SK-N-MC (cell line): ENCODE measurements around the gene PPP1R11.

ENCODE experiments used
- DNase-seq: peaks from one replicate; pipeline ENCODE4 v3.0.0-alpha.2; 2011; ENCODE audit warnings: low read depth, low spot score
- H3K27ac ChIP-seq: fragments of 200-600 bp; sonication (generic); 2 replicates; pipeline ENCODE4 v1.5.1; 2016; ENCODE audit warnings: mixed run types
- H3K36me3 ChIP-seq: fragments of 200-600 bp; sonication (generic); 2 replicates; pipeline ENCODE4 v1.6.1; 2017; ENCODE audit warnings: antibody characterized with exemption, low read length, mixed read lengths; ENCODE audit not compliant: insufficient read depth
- H3K4me3 ChIP-seq: fragments of 200-600 bp; sonication (generic); 2 replicates; pipeline ENCODE4 v1.5.1; 2016
- H3K9ac ChIP-seq: fragments of 200-600 bp; sonication (generic); 2 replicates; pipeline ENCODE4 v1.8.0; 2017; ENCODE audit warnings: mixed run types, mixed read lengths; ENCODE audit not compliant: insufficient read length
- H3K9me3 ChIP-seq: fragments of 200-600 bp; sonication (generic); 2 replicates; pipeline ENCODE4 v1.6.1; 2017; ENCODE audit warnings: low read depth, mild to moderate bottlenecking, antibody characterized with exemption, low read length, moderate library complexity, mixed read lengths
- EZH2 ChIP-seq: fragments of 200-600 bp; sonication (generic); IDR thresholded peaks from one replicate; pipeline ENCODE4 v1.6.1; 2017; ENCODE audit warnings: antibody characterized with exemption
- FOXP2 ChIP-seq: optimal IDR thresholded peaks from 2 replicates; pipeline ENCODE3; 2011; ENCODE audit warnings: mild to moderate bottlenecking, moderate library complexity; ENCODE audit not compliant: insufficient read depth; ENCODE audit errors: extremely low read length, control extremely low read depth
- POLR2AphosphoS5 ChIP-seq: IDR thresholded peaks from 2 replicates; pipeline ENCODE4 v1.6.1; 2012; ENCODE audit warnings: mild to moderate bottlenecking, low read depth, low read length, borderline replicate concordance

The PPP1R11 gene

DNA sequence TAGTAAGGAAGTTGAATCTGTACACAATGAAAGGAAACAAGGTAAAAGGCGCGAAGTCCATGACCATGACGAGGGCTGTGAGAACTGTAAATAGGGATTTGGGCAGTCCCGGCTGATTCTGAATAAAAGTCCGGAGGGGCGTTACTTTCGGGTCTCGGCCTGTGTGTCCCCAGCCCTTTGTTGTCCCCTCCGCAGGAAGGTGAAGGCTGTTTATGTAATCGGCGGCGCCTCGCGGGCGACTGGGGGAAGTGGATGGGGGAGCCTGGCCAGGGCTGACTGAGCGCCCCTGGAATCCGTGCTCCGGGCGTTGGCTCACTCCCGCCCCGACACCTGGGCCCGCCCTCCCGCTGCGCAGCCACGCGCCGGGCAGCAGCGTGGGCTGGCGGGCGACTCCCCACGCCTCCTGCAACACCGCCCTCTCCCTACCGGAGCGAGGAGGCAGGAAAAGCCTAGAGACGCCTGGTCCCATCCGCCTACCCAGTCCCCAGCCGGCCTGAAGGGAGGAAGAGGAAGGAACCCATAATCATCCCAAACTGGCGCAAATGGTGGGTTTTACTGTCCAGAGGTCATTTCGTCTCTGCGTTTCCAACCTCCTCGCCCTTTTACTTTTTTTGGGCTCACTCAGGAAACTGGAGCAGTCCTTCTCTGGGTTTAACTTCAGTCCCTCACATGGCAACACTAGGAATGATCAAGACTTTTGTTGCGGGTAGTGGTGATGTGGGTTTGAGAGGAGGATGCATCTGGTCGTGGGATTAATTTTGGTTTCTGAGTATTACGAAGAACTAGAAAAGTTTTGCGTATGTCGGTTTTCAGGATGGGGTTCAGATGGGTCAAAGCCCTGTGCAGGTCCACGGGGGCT, 33.8 kb downstream of the PPP1R11 start:
- DNase-seq = no peak
- H3K9ac ChIP-seq = no peak overlapping the region
- no peak for TF ChIP-seq EZH2
- TF ChIP-seq FOXP2 = no peak
- no peak for TF ChIP-seq POLR2AphosphoS5
- H3K27ac ChIP-seq = no peak overlapping the region
- H3K9me3 ChIP-seq = no peaks in the 10 kb centered on the region
- no peaks in the 10 kb centered on the region for H3K36me3 ChIP-seq
- peak overlapping the region; percentile 77; the same call in 1 of the 2 replicates for H3K4me3 ChIP-seq

DNA sequence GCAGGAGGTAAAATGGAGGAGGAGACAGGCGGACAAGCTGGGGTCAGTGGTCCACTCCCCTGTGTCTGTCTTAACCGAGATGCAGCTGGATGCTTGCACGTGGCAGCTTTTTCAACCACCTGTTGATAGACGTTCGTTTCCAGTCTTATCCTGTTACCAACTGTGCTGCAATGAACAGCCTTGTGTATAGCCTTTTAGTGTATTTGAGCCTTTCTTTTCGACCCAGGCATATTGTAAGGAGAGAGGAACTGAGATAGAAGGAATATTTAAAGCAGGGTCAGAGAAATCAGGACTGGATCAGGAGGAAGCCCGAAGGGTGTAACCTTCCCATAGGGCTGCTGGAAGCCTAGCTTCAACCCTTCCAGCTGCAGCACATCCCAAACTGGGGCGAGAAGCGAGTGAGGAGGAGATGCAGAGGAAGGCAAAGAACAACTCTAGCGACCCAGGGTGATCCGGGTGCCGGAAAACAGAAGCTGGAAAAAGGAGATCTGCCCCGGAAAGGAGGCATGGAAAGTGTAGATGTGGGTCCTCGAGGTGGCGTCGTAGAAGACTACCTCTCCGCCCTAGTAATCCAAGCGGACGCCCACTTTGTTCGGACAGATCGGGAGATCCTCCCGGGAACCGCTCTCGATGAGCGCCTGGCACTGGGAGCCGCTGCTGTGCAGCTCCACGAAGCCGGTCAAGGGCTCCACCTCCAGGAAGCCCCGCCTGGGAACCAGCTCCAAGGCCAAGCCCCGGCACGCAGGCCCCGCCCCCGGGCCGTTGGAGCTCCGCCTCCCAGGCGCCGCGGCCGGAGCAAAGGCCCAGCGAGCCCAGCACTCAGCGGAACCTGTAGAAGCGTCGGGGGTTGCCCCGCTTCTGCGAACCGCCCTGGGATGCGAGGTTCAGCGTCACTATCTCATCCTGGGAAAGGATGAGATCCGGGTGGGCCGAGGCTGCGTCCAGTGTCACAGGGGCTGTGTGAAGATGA, 34.7 kb downstream of the PPP1R11 start:
- no peaks in the 10 kb centered on the region for H3K36me3 ChIP-seq
- peak overlapping the region; percentile 77 for H3K4me3 ChIP-seq
- no peaks in the 10 kb centered on the region for H3K9me3 ChIP-seq
- peak overlapping the region; percentile 45 for H3K9ac ChIP-seq
- TF ChIP-seq POLR2AphosphoS5 = peak; percentile 70
- no peak for TF ChIP-seq FOXP2
- H3K27ac ChIP-seq = no peak overlapping the region
- no peak for DNase-seq

DNA sequence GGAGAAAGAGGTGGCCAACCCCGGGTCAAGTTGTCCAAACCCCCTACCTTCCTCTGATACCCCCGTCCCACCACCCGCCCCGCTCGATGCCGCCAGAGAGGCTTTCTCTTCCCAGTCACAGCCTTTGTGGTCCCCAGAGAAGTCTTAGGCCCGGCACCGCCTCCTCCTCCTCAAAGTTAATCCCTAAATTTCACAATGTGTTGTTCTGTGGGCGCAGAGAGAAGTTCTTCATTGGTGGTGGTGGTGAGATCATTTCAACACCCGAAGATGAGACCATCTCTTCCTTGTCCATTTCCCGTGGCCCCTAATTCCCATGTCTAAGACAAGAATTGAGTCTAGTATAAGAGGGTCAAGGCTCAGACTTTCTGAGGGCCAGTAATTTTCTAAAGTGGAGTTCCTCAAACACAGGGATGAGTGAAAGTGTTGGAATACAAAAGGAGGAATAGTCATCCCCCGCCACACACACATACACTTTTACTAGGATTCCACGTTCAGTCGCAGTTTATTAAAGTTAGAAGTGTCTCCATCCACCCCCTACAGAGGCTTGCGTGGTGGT, 35.5 kb downstream of the PPP1R11 start:
- no peak for TF ChIP-seq EZH2
- TF ChIP-seq FOXP2 = no peak
- no peak for TF ChIP-seq POLR2AphosphoS5
- peak overlapping the region; percentile 77 for H3K4me3 ChIP-seq
- H3K27ac ChIP-seq = peak overlapping the region; percentile 40; the same call in 1 of the 2 replicates
- H3K9me3 ChIP-seq = no peaks in the 10 kb centered on the region
- peak overlapping the region; percentile 45 for H3K9ac ChIP-seq
- no peaks in the 10 kb centered on the region for H3K36me3 ChIP-seq
- no peak for DNase-seq

DNA sequence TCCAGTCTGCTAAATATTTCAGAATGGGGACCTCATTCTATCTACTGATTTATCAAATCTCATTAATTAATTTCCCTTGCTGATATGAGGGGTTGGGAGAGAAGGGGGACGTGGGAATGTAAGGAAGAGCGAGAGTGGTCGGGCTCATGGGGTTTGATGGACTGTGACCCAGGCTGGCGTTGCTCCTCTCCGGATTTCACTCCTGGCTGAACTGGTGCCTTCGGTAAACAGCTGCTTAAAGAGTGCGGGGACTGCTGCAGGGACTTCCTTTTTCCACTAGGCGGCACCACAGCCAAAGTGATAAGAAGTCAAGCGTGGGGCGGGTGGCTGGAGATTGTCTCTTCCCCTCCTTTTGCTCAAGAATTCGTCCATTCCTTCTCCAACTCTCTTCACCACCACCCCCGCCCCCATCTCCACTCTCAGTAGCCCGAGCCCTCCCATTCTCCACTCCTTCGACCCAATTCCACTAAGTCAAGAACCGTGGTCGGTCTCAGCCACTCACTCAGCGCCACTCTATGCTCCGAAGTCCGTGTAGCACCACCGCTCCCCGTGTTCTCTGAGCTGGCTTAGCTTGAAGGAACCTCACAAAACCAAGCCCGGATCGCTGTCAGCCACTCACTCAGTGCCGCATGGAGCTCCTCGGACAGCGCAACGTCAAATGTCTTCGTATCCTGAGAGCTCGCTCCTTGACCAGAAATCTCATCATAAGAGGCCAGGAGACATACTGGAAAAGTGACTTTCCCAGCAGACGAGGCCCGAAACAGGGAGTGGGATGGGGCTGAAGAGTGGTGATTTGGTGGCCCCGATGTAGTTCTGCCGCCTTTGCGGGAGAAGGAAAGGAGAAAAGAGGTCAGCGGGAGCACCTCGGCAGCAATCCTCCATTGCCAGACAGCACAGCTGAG, 36.2 kb downstream of the PPP1R11 start:
- H3K36me3 ChIP-seq = no peaks in the 10 kb centered on the region
- peak overlapping the region; percentile 40; the same call in 1 of the 2 replicates for H3K27ac ChIP-seq
- H3K9ac ChIP-seq = peak overlapping the region; percentile 19
- TF ChIP-seq FOXP2 (peak; percentile 53), EZH2 (no peak)
- H3K9me3 ChIP-seq = no peaks in the 10 kb centered on the region
- DNase-seq = peak; percentile 73
- H3K4me3 ChIP-seq = peak overlapping the region; percentile 77

DNA sequence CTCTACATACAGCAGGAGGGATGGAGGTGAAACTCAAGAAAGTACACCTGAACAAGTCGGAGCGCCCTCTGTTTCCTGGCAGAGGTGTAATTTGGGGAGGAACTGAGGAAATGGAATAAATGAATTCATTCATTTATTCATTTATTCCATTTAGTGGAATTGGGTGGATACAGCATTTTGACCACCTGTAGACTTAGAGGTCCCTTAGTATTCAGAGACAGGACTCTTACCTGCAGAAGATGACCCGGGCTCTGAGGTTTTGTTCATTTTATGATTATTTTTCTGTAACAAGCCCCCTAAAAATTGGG, 36.8 kb downstream of the PPP1R11 start:
- no peak for DNase-seq
- no peaks in the 10 kb centered on the region for H3K36me3 ChIP-seq
- H3K9ac ChIP-seq = no peak overlapping the region
- no peak for TF ChIP-seq FOXP2
- TF ChIP-seq EZH2 = no peak
- no peak for TF ChIP-seq POLR2AphosphoS5
- H3K4me3 ChIP-seq = peak overlapping the region; percentile 77
- no peak overlapping the region for H3K27ac ChIP-seq
- no peaks in the 10 kb centered on the region for H3K9me3 ChIP-seq

DNA sequence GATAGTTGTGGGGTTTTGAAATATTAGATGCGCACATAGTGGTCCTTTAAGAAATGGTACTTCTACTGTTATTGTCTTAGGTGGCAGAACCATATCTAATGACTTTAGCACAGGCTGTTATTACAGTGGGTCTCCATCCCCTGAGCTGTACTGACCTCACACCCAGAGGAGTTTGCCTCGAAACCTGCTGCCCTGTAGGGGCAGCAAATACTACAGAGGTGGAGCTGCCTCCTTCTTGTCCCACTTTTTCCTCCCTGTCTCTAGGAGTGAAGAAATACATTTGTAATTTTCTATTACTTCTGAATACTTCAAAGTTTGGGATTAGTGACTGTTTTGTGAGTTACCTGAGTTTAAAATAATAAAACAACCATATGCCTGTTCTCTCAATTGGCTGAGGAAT, 37.7 kb downstream of the PPP1R11 start:
- H3K36me3 ChIP-seq = no peaks in the 10 kb centered on the region
- DNase-seq = no peak
- no peak overlapping the region for H3K4me3 ChIP-seq
- no peak overlapping the region for H3K9ac ChIP-seq
- no peaks in the 10 kb centered on the region for H3K9me3 ChIP-seq
- TF ChIP-seq EZH2 = no peak
- no peak for TF ChIP-seq POLR2AphosphoS5
- TF ChIP-seq FOXP2 = no peak
- no peak overlapping the region for H3K27ac ChIP-seq

DNA sequence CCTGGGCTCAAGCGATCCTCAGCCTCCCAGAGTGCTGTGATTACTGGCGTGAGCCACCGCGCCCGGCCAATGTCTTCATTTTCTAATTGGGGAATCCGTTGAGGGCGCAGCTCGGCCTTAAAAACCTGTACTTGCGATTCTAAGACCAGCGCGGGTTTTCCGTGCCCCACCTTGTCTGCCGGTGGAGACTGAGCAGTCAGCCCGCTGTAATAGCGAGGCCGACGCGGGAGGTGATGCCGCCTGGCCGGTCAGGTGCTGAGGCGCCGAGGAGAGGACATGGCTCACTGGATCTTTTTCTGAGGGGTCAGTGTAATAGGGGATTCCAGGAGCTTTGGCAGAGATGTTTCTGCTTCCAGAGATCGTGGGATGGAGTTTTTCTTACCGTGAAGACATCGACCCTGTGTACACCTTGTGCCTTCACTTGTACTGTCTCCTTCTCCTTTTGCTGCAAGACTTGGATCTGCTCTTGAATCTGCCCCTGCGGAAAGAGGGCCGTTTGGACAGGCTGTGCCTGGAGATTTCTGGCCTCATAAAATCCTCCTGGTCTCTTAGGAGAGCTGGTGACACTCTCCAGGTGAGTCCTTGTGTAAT, 44.4 kb downstream of the PPP1R11 start:
- Histone ChIP-seq H3K9ac (no peak overlapping the region), H3K9me3 (no peaks in the 10 kb centered on the region), H3K4me3 (no peak overlapping the region), H3K27ac (no peak overlapping the region), H3K36me3 (no peaks in the 10 kb centered on the region)
- DNase-seq = no peak
- TF ChIP-seq FOXP2 = no peak
- TF ChIP-seq EZH2 = no peak
- TF ChIP-seq POLR2AphosphoS5 = no peak
